ENCODE measurements around the gene EDIL3.

DNA sequence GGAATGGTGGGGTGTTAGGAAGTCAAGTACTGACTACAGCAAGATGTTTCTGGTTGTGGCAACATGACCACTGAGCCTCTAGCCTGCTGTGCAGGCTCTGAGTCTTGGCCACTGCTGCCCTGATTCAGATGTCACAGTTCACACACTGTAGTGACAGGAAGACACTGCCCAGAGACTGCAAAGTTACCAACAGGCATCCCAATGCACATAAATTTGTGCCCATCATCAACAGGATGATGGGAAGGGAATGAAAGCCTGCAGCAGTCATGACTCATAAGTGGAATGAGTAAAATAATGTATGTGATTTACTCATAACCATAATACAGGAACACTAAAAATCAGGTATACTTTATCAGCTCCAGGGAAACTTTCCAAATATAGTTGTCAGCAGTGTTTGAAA, 412.4 kb downstream of the EDIL3 start:
- no peak for TF ChIP-seq EZH2 (IDR thresholded peaks at IDR 0.05; ENCODE audit: borderline replicate concordance, low read length)
- TF ChIP-seq, protein P1, sequence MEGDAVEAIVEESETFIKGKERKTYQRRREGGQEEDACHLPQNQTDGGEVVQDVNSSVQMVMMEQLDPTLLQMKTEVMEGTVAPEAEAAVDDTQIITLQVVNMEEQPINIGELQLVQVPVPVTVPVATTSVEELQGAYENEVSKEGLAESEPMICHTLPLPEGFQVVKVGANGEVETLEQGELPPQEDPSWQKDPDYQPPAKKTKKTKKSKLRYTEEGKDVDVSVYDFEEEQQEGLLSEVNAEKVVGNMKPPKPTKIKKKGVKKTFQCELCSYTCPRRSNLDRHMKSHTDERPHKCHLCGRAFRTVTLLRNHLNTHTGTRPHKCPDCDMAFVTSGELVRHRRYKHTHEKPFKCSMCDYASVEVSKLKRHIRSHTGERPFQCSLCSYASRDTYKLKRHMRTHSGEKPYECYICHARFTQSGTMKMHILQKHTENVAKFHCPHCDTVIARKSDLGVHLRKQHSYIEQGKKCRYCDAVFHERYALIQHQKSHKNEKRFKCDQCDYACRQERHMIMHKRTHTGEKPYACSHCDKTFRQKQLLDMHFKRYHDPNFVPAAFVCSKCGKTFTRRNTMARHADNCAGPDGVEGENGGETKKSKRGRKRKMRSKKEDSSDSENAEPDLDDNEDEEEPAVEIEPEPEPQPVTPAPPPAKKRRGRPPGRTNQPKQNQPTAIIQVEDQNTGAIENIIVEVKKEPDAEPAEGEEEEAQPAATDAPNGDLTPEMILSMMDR (IDR thresholded peaks at IDR 0.05; ENCODE audit: low read length), result no peak

Measured in OCI-LY1 (cell line).